Measurements from ENCODE around the gene OR2B2. TPM values are rescaled to one million over a fixed set of nuclear protein-coding genes. Genes with fewer than 3 reads are reported as not detected.

OR2B2 gene
- total RNA-seq, 2 experiments from 2014 or later: not detected

DNA sequence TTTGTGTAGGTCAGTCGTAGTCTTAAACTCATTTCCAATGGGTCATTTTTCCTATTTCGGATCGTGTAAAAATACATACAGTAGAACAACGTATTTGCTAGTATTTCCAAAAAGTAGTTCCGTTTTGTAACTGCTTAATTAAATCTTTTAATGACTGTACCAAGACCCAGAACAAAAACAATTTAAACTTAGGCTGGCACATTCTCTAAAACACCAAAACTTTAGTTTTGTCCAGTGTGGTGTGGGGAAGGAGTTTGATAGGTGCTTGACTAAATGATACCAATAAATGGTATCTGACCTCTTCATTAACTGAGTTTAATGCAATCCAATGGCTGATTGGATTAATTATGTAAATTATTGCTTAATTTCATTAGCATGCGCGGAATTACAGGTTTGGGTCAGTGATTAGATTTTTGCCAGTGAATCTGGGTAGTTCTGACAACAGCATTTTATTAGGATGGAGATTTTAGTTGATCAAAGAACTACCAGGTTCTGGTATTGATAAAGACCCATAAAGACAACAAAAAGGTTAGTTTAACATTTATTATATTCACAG is 20.8 kb downstream of the OR2B2 start:
- H3K4me3 ChIP-seq (ENCODE audit: low read length): peak overlapping the region; percentile 57

DNA sequence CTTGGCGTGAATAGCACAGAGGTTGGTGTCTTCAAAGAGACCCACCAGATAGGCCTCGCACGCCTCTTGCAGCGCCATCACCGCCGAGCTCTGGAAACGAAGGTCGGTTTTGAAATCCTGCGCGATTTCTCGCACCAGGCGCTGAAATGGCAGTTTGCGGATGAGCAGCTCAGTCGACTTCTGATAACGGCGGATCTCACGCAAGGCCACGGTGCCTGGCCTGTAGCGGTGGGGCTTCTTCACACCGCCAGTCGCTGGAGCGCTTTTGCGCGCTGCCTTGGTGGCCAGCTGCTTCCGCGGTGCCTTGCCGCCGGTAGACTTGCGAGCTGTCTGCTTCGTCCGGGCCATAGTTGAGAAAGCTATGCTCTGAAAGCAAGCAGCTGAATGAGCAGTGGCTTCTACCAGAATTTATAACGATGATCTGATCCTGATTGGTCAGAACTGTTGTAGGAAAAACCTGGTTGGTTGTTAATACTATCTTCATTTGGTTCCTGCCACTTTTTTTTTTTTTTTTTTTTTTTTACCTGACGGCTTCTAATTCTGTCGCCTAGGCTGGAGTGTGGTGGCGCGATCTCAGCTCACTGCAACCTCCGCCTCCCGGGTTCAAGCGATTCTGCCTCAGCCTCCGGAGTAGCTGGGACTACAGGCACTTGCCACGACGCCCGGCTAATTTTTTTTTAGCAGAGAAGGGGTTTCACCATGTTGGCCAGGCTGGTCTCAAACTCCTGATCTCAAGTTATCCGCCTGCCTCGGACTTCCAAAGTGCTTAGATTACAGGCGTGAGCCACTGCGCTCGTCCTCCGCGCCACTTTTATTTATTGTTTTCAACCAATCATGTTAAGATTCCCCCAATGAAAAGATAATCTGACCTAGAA is 21.5 kb downstream of the OR2B2 start:
- no peak overlapping the region for H3K27ac Mint-ChIP-seq
- peak; percentile 41 for ATAC-seq (ENCODE audit: poor library complexity)
- TF ChIP-seq, protein P1, sequence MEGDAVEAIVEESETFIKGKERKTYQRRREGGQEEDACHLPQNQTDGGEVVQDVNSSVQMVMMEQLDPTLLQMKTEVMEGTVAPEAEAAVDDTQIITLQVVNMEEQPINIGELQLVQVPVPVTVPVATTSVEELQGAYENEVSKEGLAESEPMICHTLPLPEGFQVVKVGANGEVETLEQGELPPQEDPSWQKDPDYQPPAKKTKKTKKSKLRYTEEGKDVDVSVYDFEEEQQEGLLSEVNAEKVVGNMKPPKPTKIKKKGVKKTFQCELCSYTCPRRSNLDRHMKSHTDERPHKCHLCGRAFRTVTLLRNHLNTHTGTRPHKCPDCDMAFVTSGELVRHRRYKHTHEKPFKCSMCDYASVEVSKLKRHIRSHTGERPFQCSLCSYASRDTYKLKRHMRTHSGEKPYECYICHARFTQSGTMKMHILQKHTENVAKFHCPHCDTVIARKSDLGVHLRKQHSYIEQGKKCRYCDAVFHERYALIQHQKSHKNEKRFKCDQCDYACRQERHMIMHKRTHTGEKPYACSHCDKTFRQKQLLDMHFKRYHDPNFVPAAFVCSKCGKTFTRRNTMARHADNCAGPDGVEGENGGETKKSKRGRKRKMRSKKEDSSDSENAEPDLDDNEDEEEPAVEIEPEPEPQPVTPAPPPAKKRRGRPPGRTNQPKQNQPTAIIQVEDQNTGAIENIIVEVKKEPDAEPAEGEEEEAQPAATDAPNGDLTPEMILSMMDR (IDR thresholded peaks at IDR 0.05): no peak
- ChIA-PET POLR2A (interaction anchor here (0.6 to 10.4 kb wide), 56 partner anchors 9 to 1870 kb away, joined by 3 to 1297 read pairs (median 6); partner anchors contain the start of genes HMGN4, ZNF184, ZSCAN26 and ZSCAN31), CTCF (interaction anchor here (0.7 to 3.1 kb wide), 12 partner anchors 16 to 1858 kb away, joined by 3 to 28 read pairs (median 4); a partner anchor contains a TSS)
- intact Hi-C loops (cut with DNase I, micrococcal nuclease): loop anchor here (5.0 to 10.0 kb wide), 5 partner anchors 53 to 1866 kb away; a partner anchor contains a TSS
- peaks cover 29% of the 10 kb centered on the region for H3K4me1 Mint-ChIP-seq (ENCODE audit: low read depth)
- DNase-seq: peak; percentile 46 to 96 (median 68)
- H3K27me3 Mint-ChIP-seq: no peaks in the 10 kb centered on the region
- H3K4me3 ChIP-seq (ENCODE audit: low read length): peak overlapping the region; percentile 57
- no peaks in the 10 kb centered on the region for H3K36me3 ChIP-seq (ENCODE audit: insufficient read depth, low read length)
- H3K27ac ChIP-seq (ENCODE audit: low read depth in 1 of 2, low read length in 2 of 2): peak overlapping the region; percentile 39 to 66
- peaks cover 10% of the 10 kb centered on the region for H3K36me3 Mint-ChIP-seq (ENCODE audit: low read depth)
- H3K9me3 ChIP-seq (ENCODE audit: control insufficient read depth in 1 of 2, insufficient read depth in 1 of 2, low read length in 2 of 2): peaks cover 0 to 24% of the 10 kb centered on the region in 2 experiments
- H3K4me1 ChIP-seq (ENCODE audit: insufficient read depth, low read length): peaks cover 49% of the 10 kb centered on the region
- H3K4me3 Mint-ChIP-seq: peak overlapping the region; percentile 77
- H3K27me3 ChIP-seq (ENCODE audit: control insufficient read depth in 1 of 2, insufficient read depth in 2 of 2, low read length in 2 of 2): no peaks in the 10 kb centered on the region
- H3K9me3 Mint-ChIP-seq: peaks cover 2% of the 10 kb centered on the region

More for the DNA sequence above, 20.8 kb downstream of the OR2B2 start:
- Mint-ChIP-seq H3K4me3 (peak overlapping the region; percentile 77), H3K27me3 (no peaks in the 10 kb centered on the region), H3K9me3 (peaks cover 2% of the 10 kb centered on the region), H3K27ac (no peak overlapping the region), H3K36me3 (ENCODE audit: low read depth) (peaks cover 10% of the 10 kb centered on the region), H3K4me1 (ENCODE audit: low read depth) (peaks cover 29% of the 10 kb centered on the region)
- intact Hi-C loops (cut with DNase I, micrococcal nuclease): loop anchor here (5.0 to 10.0 kb wide), 5 partner anchors 54 to 1867 kb away; a partner anchor contains a TSS
- ATAC-seq (ENCODE audit: poor library complexity): no peak
- Histone ChIP-seq H3K4me1 (ENCODE audit: insufficient read depth, low read length) (peaks cover 49% of the 10 kb centered on the region), H3K27ac (ENCODE audit: low read depth in 1 of 2, low read length in 2 of 2) (no peak overlapping the region), H3K9me3 (ENCODE audit: control insufficient read depth in 1 of 2, insufficient read depth in 1 of 2, low read length in 2 of 2) (peaks cover 0 to 24% of the 10 kb centered on the region in 2 experiments), H3K27me3 (ENCODE audit: control insufficient read depth in 1 of 2, insufficient read depth in 2 of 2, low read length in 2 of 2) (no peaks in the 10 kb centered on the region), H3K36me3 (ENCODE audit: insufficient read depth, low read length) (no peaks in the 10 kb centered on the region)
- TF ChIP-seq, protein P1 (IDR thresholded peaks at IDR 0.05): no peak
- CTCF ChIA-PET: interaction anchor here (0.7 to 3.1 kb wide), 5 partner anchors 19 to 1859 kb away, joined by 3 to 28 read pairs (median 3); a partner anchor contains a TSS
- no peak for DNase-seq
- POLR2A ChIA-PET: interaction anchor here (0.7 to 10.4 kb wide), 18 partner anchors 22 to 1871 kb away, joined by 3 to 1297 read pairs (median 8); partner anchors contain the start of genes HMGN4 and ZNF184

All from CD4-positive, alpha-beta T cell (primary cell).